ENCODE data around the gene DICER1.

DICER1 gene

DNA sequence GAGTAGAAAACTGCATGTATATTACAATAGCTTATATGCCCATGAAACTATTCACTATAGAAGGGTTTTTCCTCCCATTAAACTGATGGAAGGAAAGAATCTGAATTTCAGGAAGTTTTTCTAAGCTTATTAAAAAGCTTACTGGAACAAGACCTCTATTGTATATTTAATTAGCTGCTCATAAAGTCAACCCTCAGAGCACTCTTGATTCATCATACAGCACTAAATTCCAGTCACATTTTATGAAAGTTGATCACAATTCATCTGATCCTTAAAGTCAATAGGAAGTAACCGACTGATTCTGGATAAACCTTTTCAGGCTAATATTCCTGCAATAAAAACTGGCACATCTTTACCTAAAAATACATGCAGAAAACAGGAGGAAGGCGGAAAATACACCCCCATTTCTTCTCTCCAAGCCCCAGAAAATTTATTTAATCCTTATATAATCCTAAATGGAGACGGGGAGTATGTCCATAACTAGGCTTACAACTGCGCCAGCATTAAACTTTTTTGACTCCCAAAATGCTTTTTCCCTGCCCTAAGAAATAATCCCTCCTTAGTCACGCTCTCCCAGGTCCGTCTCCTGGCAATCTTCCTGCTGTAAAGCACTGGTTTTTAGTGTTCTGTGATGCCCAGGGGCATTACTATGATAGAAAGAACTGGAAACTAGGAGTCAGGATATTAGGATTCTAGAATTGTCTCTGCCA is 35.3 kb downstream of the DICER1 start:
- no peak overlapping the region for H3K4me3 ChIP-seq
- H3K27me3 ChIP-seq (ENCODE audit: low read depth), result no peaks in the 10 kb centered on the region
- in situ Hi-C loops (cut with MboI; ENCODE audit: low sequenced_read_pairs), result no loop called here
- no peak for DNase-seq (ENCODE audit: low spot score in 2 of 2)
- H3K36me3 ChIP-seq (replicated peaks), result peaks cover 35% of the 10 kb centered on the region
- H3K9me3 ChIP-seq, result no peaks in the 10 kb centered on the region
- peaks cover 4% of the 10 kb centered on the region; the same call in 1 of the 2 replicates for H3K4me1 ChIP-seq

DNA sequence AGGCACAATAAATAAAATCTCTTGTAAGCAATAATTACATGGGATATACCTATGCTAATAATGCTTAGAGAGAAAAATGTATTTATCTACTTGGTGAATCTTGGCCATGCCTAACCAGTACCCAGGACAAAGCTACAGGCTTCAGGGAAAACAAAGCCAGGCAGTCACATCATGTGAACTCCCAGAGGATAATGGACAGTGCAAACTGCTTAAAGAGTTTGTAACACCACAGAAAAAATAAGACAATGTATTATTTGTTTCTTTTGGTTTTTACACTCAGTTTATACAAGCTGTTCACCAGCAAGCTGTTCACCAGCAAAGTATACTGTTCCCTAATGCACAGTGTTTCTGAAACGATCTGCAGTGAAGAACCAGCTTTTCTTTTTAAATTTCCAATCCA is 38.0 kb downstream of the DICER1 start:
- Histone ChIP-seq H3K36me3 (replicated peaks) (peaks cover 52% of the 10 kb centered on the region), H3K27me3 (ENCODE audit: low read depth) (no peaks in the 10 kb centered on the region), H3K4me3 (no peak overlapping the region), H3K4me1 (peaks cover 4% of the 10 kb centered on the region; the same call in 1 of the 2 replicates), H3K9me3 (no peaks in the 10 kb centered on the region)
- in situ Hi-C loops (cut with MboI; ENCODE audit: low sequenced_read_pairs), result no loop called here
- no peak for DNase-seq (ENCODE audit: low spot score in 2 of 2)

DNA sequence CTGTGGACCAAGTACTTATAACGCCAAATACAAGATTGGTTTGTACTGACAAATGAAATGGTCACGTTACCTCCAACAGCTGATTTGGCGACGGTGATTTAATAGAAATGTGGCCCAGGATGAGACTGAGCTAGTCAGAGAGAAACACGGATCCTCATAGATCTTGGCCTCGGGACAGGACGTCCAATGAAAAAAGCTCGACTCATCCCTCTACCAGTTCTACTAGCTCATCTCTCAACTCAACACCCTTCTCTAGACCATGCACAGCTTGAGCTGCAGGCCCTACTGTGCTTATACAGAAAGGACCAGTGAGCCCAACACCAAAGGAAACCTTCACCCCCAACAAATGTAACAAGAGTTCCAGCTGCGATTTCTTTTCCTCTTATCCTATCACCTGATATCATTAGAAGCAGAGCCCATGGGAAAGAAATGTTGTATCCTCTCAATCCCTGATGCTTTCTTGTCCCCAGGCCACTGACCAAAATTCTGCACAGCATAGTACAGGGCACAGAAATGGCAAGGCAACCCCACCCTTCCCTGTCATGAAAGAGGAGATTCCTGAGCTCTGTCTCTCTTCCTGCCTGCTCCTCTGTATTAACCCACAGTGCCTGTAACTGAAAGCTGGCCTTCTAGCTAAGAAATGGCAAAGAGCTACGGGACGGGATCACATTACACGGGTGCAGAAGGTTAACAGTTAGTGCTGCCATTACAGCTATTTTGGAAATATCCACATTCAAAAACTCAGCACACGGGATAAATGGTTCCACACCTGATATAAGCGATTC is 39.2 kb downstream of the DICER1 start:
- H3K36me3 ChIP-seq (replicated peaks), result peaks cover 46% of the 10 kb centered on the region
- no peak for DNase-seq (ENCODE audit: low spot score in 2 of 2)
- no peaks in the 10 kb centered on the region for H3K9me3 ChIP-seq
- H3K27me3 ChIP-seq (ENCODE audit: low read depth), result no peaks in the 10 kb centered on the region
- no peak overlapping the region for H3K4me3 ChIP-seq
- in situ Hi-C loops (cut with MboI; ENCODE audit: low sequenced_read_pairs), result no loop called here
- peaks cover 4% of the 10 kb centered on the region; the same call in 1 of the 2 replicates for H3K4me1 ChIP-seq

DNA sequence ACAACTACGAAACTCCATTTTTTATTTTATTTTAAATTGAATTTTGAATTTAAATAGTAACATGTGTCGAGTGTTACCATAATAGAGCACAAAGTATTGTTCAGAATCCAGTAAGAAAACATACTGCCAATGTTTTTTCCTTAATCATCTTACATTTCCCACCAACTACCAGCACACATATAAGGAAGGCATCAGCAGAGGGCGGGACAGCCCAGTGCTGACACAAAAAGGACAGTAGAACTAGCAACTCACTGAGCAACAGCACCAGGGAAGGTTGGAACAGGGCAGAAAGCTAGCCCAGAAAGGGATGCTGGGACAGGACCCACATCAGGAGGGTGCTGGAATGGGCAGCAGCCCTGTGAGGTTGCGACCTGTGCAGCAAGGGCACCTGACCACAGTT is 43.9 kb downstream of the DICER1 start:
- no peaks in the 10 kb centered on the region for H3K9me3 ChIP-seq
- H3K27me3 ChIP-seq (ENCODE audit: low read depth), result no peaks in the 10 kb centered on the region
- H3K4me1 ChIP-seq, result no peaks in the 10 kb centered on the region; the same call in 1 of the 2 replicates
- H3K36me3 ChIP-seq (replicated peaks), result peaks cover 66% of the 10 kb centered on the region
- no peak for DNase-seq (ENCODE audit: low spot score in 2 of 2)
- no peak overlapping the region for H3K4me3 ChIP-seq
- in situ Hi-C loops (cut with MboI; ENCODE audit: low sequenced_read_pairs), result no loop called here

DNA sequence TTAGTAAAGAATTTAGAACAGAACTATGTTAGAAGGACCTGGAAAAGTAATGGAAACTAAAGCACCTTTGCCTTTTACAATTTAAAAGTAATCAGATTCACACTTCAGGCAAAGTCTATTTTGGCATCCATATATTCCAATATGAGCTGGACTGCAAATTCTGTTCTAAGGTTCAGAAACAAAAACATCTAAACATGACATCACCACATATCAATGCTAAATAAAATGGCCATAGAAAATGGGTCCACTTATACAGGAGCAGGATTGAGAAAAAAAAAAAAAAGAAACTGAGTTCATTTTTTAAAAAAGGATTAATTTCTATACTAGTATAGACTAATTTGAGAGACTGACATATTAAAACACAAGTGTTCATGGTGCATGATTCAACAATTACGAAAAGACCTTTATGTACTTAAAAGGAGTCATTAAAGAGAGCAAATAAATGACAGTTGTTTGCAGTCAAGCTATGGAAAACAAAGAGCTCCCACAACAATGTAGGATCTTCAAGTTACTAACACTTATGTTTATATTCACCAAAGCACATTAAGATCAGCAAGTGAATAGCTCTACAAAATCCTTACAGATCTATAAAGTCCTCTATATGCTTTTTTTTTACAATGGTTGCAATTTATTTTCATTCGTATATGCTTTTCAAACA is 45.7 kb downstream of the DICER1 start:
- peaks cover 70% of the 10 kb centered on the region for H3K36me3 ChIP-seq (replicated peaks)
- no peaks in the 10 kb centered on the region for H3K27me3 ChIP-seq (ENCODE audit: low read depth)
- H3K4me3 ChIP-seq, result no peak overlapping the region
- in situ Hi-C loops (cut with MboI; ENCODE audit: low sequenced_read_pairs), result no loop called here
- DNase-seq (ENCODE audit: low spot score in 2 of 2), result peak in 1 of 2 experiments; percentile 19
- H3K9me3 ChIP-seq, result no peaks in the 10 kb centered on the region
- no peaks in the 10 kb centered on the region; the same call in 1 of the 2 replicates for H3K4me1 ChIP-seq

DNA sequence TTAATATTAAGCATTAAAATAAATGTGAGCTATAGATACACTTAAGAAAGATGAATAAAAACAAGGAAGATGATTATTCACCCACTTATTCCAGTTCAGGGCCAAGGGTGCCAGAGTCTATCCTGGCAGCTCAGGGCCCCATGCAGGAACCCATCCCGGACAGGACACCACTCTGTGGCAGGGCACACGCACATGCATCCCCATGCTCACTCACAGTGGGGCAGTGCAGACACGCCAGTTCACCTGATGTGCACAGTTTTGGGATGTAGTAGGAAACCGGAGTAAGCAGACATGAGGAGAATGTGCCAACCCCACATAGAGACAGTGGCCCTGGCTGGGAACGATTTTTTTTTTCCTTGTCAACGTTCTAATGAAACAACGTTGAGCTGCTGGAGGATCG is 47.2 kb downstream of the DICER1 start:
- peaks cover 62% of the 10 kb centered on the region for H3K36me3 ChIP-seq (replicated peaks)
- DNase-seq (ENCODE audit: low spot score in 2 of 2), result no peak

DNA sequence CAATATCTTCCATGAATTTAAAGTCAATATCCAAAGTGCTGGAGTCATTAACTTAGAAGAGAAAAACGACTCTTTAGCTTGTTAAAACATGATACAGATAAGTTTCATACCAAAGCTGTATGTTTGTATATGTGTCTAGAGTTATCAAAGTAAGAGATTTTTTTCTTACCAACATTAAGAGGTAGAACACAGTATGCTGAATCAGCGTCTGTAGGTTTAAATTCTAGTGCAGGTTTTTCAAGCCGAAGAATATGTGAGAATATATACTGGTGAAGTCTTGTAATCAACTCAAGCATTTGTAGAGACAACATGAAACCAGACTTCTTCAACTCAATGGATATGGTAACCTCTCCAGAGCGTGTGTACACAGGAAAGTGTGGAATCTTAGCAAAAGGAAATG is 49.6 kb downstream of the DICER1 start:
- Histone ChIP-seq H3K4me3 (no peak overlapping the region), H3K27me3 (ENCODE audit: low read depth) (no peaks in the 10 kb centered on the region), H3K9me3 (no peaks in the 10 kb centered on the region), H3K4me1 (no peaks in the 10 kb centered on the region; the same call in 1 of the 2 replicates), H3K36me3 (replicated peaks) (peaks cover 71% of the 10 kb centered on the region)
- no peak for DNase-seq (ENCODE audit: low spot score in 2 of 2)
- in situ Hi-C loops (cut with MboI; ENCODE audit: low sequenced_read_pairs), result no loop called here

More for the DNA sequence above, 47.2 kb downstream of the DICER1 start:
- no peaks in the 10 kb centered on the region for H3K27me3 ChIP-seq (ENCODE audit: low read depth)
- H3K4me3 ChIP-seq, result no peak overlapping the region
- H3K9me3 ChIP-seq, result no peaks in the 10 kb centered on the region
- H3K4me1 ChIP-seq, result no peaks in the 10 kb centered on the region; the same call in 1 of the 2 replicates
- in situ Hi-C loops (cut with MboI; ENCODE audit: low sequenced_read_pairs), result no loop called here

DNA sequence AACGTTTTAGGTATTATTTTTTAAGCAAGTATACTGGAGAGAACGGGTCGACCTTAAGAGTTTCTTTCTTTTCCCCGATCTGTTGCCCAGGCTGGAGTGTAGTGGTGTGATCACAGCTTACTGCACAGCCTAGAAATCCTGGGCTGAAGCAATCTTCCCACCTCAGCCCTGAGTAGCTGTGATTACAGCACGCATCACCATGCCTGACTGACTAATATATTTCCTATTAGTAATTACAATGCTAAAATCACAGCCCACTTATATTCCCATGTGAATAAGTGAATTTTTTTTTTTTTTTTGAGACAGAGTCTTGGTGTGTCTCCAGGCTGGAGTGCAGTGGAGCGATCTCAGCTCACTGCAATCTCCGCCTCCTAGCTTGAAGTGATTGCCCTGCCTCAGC is 50.4 kb downstream of the DICER1 start:
- Histone ChIP-seq H3K36me3 (replicated peaks) (peaks cover 78% of the 10 kb centered on the region), H3K9me3 (no peaks in the 10 kb centered on the region), H3K4me1 (no peaks in the 10 kb centered on the region; the same call in 1 of the 2 replicates), H3K27me3 (ENCODE audit: low read depth) (no peaks in the 10 kb centered on the region), H3K4me3 (no peak overlapping the region)
- in situ Hi-C loops (cut with MboI; ENCODE audit: low sequenced_read_pairs), result no loop called here
- DNase-seq (ENCODE audit: low spot score in 2 of 2), result no peak

DNA sequence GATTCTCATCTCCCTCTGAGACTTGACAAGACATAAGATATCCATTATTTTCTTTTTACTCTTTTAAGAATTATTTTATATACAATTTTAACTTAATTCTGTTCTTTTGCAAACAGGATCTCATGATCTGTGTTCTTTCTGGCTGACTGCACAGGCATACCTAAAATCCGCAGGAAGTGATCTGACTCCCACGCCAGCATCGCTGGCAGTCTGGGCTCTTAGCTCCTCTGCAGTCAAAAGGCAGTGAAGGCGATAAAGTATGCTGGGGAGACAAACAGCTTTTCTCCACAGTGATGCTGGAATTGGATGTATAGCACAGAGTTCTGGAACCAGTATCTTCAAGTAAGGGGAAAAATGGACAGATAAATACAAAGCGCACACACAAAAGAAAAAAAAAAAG is 52.4 kb downstream of the DICER1 start:
- in situ Hi-C loops (cut with MboI; ENCODE audit: low sequenced_read_pairs), result no loop called here
- no peak for DNase-seq (ENCODE audit: low spot score in 2 of 2)
- Histone ChIP-seq H3K36me3 (replicated peaks) (peaks cover 65% of the 10 kb centered on the region), H3K4me1 (no peaks in the 10 kb centered on the region), H3K9me3 (no peaks in the 10 kb centered on the region), H3K27me3 (ENCODE audit: low read depth) (no peaks in the 10 kb centered on the region), H3K4me3 (no peak overlapping the region)

DNA sequence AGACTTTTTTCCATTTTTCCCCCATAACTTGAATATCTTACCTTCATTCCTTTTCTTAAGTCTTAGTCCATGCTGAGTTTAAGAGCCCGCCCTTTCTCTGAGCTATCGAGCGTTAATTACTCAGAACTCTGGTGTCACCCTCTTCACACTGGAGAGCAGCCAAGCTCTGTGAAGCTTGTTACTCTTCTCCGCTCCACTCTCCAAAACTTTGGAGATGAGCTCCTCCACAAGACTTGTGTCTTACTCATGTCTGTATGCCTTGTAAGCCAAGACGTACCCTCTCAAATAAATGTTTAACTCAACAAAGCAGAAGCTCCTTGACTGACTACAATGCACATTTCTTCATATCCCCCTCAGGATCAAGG is 54.7 kb downstream of the DICER1 start:
- Histone ChIP-seq H3K36me3 (replicated peaks) (peaks cover 47% of the 10 kb centered on the region), H3K9me3 (no peaks in the 10 kb centered on the region), H3K4me1 (no peaks in the 10 kb centered on the region), H3K4me3 (no peak overlapping the region), H3K27me3 (ENCODE audit: low read depth) (no peaks in the 10 kb centered on the region)
- in situ Hi-C loops (cut with MboI; ENCODE audit: low sequenced_read_pairs), result no loop called here
- DNase-seq (ENCODE audit: low spot score in 2 of 2), result no peak

DNA sequence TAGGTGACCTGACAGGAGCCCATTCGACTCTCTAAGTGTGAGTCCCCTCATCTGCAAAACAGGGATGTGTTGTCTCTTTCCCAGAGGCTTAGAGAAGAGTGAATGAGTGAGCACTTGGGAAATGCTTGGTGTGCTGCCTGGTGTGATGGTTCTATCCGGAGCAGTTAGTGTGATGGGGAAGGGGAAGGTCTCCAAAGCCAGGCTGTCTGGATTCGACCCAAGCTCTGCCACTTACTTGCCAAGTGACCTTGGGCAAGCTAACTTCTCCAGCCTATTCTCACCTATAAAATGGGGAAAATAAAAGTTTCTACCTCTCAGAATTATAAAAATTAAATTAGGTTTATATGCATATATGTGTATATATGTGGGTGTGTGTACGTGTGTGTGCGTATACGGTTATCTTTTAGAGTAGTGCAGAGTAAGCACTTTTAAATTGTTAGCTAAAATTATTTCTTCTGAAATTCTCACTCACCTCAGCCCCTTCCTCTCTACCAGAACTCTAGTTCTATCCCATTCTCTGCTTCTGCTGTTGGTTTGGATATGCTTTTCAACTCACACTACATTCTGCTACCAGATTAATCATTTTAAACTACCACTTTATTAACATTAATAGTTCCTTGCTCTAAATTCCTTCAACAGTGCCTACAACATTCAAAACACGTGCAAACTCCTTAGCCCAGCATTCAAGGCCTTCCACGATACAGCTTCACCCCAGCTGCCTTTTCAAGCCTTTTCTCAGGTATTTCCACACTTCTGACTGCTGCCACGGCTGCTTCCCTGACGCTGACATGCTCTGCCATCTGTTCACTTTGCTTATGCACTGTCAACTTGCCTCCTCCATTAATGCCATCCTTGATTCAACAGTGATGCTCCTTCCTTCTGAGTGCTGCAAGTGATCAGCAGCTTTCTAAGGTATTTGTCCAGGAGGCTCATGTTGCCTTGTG is 55.3 kb downstream of the DICER1 start:
- Histone ChIP-seq H3K36me3 (replicated peaks) (peaks cover 42% of the 10 kb centered on the region), H3K27me3 (ENCODE audit: low read depth) (no peaks in the 10 kb centered on the region), H3K9me3 (no peaks in the 10 kb centered on the region), H3K4me3 (no peak overlapping the region), H3K4me1 (peaks cover 3% of the 10 kb centered on the region)
- in situ Hi-C loops (cut with MboI; ENCODE audit: low sequenced_read_pairs), result no loop called here
- no peak for DNase-seq (ENCODE audit: low spot score in 2 of 2)

DNA sequence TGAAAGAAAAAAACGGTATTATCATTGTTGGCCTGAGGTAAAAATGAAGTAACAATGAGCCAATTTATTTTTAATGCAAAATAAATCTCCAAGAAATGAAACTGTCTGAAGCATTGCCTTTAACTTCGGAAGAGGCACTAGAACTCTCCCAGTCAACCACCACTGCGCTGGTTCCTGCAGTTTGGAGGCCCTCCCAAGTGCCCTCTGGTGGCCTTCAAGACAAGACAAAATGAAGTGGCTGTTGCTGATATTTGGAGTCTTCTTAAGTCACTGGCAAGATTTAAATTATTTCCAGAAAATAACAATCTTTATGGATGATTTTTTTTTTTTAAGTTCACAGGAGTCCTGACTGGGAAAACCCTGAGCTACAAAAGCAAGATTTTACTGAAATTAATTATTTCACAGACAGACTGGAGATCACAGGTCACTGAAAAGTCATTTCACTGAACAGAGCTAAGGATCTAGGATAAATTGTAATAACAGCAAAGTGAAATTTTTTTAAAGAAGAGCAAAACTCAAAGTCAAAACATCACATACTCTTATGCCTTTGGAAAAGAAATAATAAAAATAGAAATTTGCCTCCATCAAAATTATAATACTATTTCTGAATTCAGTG is 58.2 kb downstream of the DICER1 start:
- Histone ChIP-seq H3K4me3 (no peak overlapping the region), H3K36me3 (replicated peaks) (peaks cover 47% of the 10 kb centered on the region), H3K9me3 (no peaks in the 10 kb centered on the region), H3K27me3 (ENCODE audit: low read depth) (no peaks in the 10 kb centered on the region), H3K4me1 (peaks cover 16% of the 10 kb centered on the region)
- in situ Hi-C loops (cut with MboI; ENCODE audit: low sequenced_read_pairs), result loop anchor here (5.0 kb wide), 1 partner anchor 412 kb away; no protein-coding TSS in a partner anchor
- DNase-seq (ENCODE audit: low spot score in 2 of 2), result peak; percentile 51 to 70

DNA sequence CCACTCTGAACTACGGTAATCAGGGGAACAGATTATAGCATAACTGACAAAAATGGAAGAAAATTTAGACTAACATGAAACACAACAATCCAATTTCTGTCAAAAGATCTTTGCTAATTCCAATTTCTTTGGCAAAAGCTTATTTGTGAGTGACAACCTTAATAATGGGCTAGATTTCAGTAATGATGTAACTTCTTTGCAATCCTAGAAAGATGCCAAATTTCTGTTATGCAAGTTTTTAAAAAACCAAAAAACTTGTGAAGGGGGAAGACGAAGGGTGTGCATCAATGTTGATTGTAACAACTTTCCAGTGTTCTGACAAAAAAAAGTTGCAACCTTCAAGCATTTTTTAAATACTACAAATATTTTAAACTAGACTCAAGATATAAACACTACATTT is 59.9 kb downstream of the DICER1 start:
- Histone ChIP-seq H3K27me3 (ENCODE audit: low read depth) (no peaks in the 10 kb centered on the region), H3K4me1 (peaks cover 16% of the 10 kb centered on the region), H3K36me3 (replicated peaks) (peaks cover 47% of the 10 kb centered on the region), H3K4me3 (no peak overlapping the region), H3K9me3 (no peaks in the 10 kb centered on the region)
- no peak for DNase-seq (ENCODE audit: low spot score in 2 of 2)
- in situ Hi-C loops (cut with MboI; ENCODE audit: low sequenced_read_pairs), result loop anchor here (5.0 kb wide), 1 partner anchor 410 kb away; no protein-coding TSS in a partner anchor

Measured in HAP-1 (cell line).